Psoas muscle (tissue), 8 donors: ENCODE measurements around the gene ASB15. TPM values are rescaled to one million over a fixed set of nuclear protein-coding genes. Genes with fewer than 3 reads are reported as not detected.

Experiments used
- ATAC-seq, 4 donors: fragments of 200-7000 bp; cut with Tn5 transposase; one replicate each; pipeline ENCODE4 v1.9.1; 2020; ENCODE audit warnings: moderate library complexity in 3 of 4, mild to moderate bottlenecking in 2 of 4
- DNase-seq, 2 donors: peaks; one replicate each; pipeline ENCODE4 v3.0.0-alpha.2; 2020
- H3K27ac ChIP-seq: fragments of 200-600 bp; one replicate; pipeline ENCODE4 v1.8.0; 2022
- H3K27me3 ChIP-seq, 3 donors: fragments of 200-600 bp in 1 of 3; one replicate each; pipeline versions ENCODE4 v1.6.1 to v1.8.0; 2013 to 2022; ENCODE audit warnings: low read length in 2 of 3, mild to moderate bottlenecking in 2 of 3, moderate library complexity in 1 of 3; ENCODE audit not compliant: insufficient read depth in 3 of 3
- H3K36me3 ChIP-seq, 2 donors: fragments of 200-600 bp in 1 of 2; one replicate each; pipeline versions ENCODE4 v1.6.1 to v1.8.0; 2013 to 2022; ENCODE audit warnings: low read depth in 1 of 2, mild to moderate bottlenecking in 1 of 2, moderate library complexity in 1 of 2; ENCODE audit not compliant: insufficient read depth in 1 of 2
- H3K4me1 ChIP-seq: fragments of 200-600 bp; one replicate; pipeline ENCODE4 v1.8.0; 2022
- H3K4me3 ChIP-seq: fragments of 200-600 bp; one replicate; pipeline ENCODE4 v1.8.0; 2022; ENCODE audit warnings: mild to moderate bottlenecking
- H3K9me3 ChIP-seq: fragments of 200-600 bp; one replicate; pipeline ENCODE4 v1.8.0; 2022
- WGBS, 3 donors: extraction: QIAGEN DNeasy Blood & Tissue Kit; methylation state at CpG; one replicate each; pipeline versions ENCODE4 v1.1.6 to v1.1.7; 2013; 5-methylcytosine and 5-hydroxymethylcytosine counted together
- intact Hi-C, 2 donors: fragments of 100-400 bp; cut with DNase I; formaldehyde crosslinking; loops; one replicate each; pipeline versions ENCODE4 v1.11.0 to v1.14.2; 2022
- polyA plus RNA-seq, 3 donors: library from polyadenylated mRNA; stranded (reverse); fragments of 200-250 nt; gene quantifications; one replicate each; pipeline ENCODE4 v1.2.3, GENCODE V29; 2013
- total RNA-seq, 4 donors: library from RNA; stranded (reverse); fragmentation: NEBNext Ultra II Directional in 2 of 4; extraction: Animal tissue kit (Norgen Biotek cat#: 25700) in 2 of 4; gene quantifications; one replicate each; pipeline versions ENCODE4 v1.2.1 to v1.2.4, GENCODE V29; 2021 to 2023
- TF ChIP-seq, protein P1 (sequence below): fragments of 200-600 bp; IDR thresholded peaks from one replicate; pipeline ENCODE4 v1.8.0; 2022; ENCODE audit warnings: antibody characterized with exemption
- donor health status: healthy with polysubstance abuse.
- donor health status: DM: no; HTN: no; CAD: no; lungs with moderate emphysema.
- donor health status: Bipolar disorder and iron deficiency.
- donor health status: healthy.
- donor health status: DM: yes; HTN: yes; CAD: no.
- donor health status: DM: no; HTN: no; CAD: no.
- donor health status: DM: no; HTN: no; CAD: no.
- donor health status: DM: yes; HTN: yes; CAD: no.

ASB15 gene
- total and polyA plus RNA-seq, 7 donors = 0.12 to 23.6 (median 10.3) TPM

- TF ChIP-seq, protein P1, sequence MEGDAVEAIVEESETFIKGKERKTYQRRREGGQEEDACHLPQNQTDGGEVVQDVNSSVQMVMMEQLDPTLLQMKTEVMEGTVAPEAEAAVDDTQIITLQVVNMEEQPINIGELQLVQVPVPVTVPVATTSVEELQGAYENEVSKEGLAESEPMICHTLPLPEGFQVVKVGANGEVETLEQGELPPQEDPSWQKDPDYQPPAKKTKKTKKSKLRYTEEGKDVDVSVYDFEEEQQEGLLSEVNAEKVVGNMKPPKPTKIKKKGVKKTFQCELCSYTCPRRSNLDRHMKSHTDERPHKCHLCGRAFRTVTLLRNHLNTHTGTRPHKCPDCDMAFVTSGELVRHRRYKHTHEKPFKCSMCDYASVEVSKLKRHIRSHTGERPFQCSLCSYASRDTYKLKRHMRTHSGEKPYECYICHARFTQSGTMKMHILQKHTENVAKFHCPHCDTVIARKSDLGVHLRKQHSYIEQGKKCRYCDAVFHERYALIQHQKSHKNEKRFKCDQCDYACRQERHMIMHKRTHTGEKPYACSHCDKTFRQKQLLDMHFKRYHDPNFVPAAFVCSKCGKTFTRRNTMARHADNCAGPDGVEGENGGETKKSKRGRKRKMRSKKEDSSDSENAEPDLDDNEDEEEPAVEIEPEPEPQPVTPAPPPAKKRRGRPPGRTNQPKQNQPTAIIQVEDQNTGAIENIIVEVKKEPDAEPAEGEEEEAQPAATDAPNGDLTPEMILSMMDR = no peak
- DNase-seq = no peak
- H3K27ac ChIP-seq = no peak overlapping the region
- no peaks in the 10 kb centered on the region for H3K36me3 ChIP-seq
- no peak overlapping the region for H3K4me3 ChIP-seq
- H3K4me1 ChIP-seq = no peaks in the 10 kb centered on the region
- 29 to 32% (median 30%) methylated on average over 2 of the region's 2 CpGs for WGBS, 3 donors
- intact Hi-C loops = loop anchor here in 1 of 2 donors (10.0 kb wide), 1 partner anchor 295 kb away; no protein-coding TSS in a partner anchor
- H3K27me3 ChIP-seq = no peaks in the 10 kb centered on the region
- H3K9me3 ChIP-seq = no peaks in the 10 kb centered on the region
- no peak for ATAC-seq
Observed at GRCh38 chr7:123569352-123570010, 32.1 kb upstream of the ASB15 start.

GRCh38 chr7:123570390-123571182 is 31.0 kb upstream of the ASB15 start:
- no peaks in the 10 kb centered on the region for H3K4me1 ChIP-seq
- no peak overlapping the region for H3K27ac ChIP-seq
- H3K27me3 ChIP-seq = no peaks in the 10 kb centered on the region
- DNase-seq = no peak
- TF ChIP-seq, protein P1 = no peak
- intact Hi-C loops = no loop called here
- no peak overlapping the region for H3K4me3 ChIP-seq
- no peaks in the 10 kb centered on the region for H3K9me3 ChIP-seq
- no peaks in the 10 kb centered on the region for H3K36me3 ChIP-seq
- no peak for ATAC-seq
- 59 to 63% (median 60%) methylated on average over 4 of the region's 4 CpGs for WGBS, 3 donors

DNA sequence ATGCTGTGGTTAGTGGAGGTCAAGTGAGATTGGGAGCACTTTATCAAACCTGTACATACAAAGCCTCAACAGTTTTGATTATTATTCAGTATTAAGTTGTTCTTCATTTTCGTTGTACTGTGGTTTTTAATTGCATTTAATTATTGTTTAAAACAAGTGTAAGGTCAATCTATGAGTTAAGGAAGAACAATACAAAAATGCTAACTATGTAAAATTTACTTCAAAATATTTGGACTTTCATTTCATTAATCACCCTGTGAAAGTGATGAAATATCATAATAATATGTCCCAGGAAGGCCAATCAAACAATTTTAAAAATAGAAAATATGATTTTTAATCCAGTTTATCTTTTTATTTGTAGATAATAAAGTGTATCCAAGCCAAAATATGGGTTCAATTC is 30.4 kb upstream of the ASB15 start:
- H3K9me3 ChIP-seq = no peaks in the 10 kb centered on the region
- H3K4me1 ChIP-seq = no peaks in the 10 kb centered on the region
- intact Hi-C loops = no loop called here
- H3K27ac ChIP-seq = no peak overlapping the region
- no peak overlapping the region for H3K4me3 ChIP-seq
- 64 to 78% (median 69%) methylated on average over 1 of the region's 1 CpG for WGBS, 3 donors
- ATAC-seq (no peak), DNase-seq (no peak)
- TF ChIP-seq, protein P1 = no peak
- no peaks in the 10 kb centered on the region for H3K27me3 ChIP-seq
- H3K36me3 ChIP-seq = no peaks in the 10 kb centered on the region

- intact Hi-C loops = no loop called here
- H3K4me3 ChIP-seq = no peak overlapping the region
- no peak overlapping the region for H3K27ac ChIP-seq
- no peaks in the 10 kb centered on the region for H3K27me3 ChIP-seq
- ATAC-seq (no peak), DNase-seq (no peak)
- WGBS, 3 donors = 90 to 100% (median 92%) methylated on average over 1 of the region's 1 CpG
- no peaks in the 10 kb centered on the region for H3K9me3 ChIP-seq
- no peaks in the 10 kb centered on the region for H3K4me1 ChIP-seq
- no peaks in the 10 kb centered on the region for H3K36me3 ChIP-seq
- TF ChIP-seq, protein P1 = no peak
Observed at GRCh38 chr7:123571684-123572083, 29.9 kb upstream of the ASB15 start.
